Left ventricle myocardium inferior (tissue), 1 donor: ENCODE results near the gene PRKCB. TPM values are rescaled to one million over a fixed set of nuclear protein-coding genes. Genes with fewer than 3 reads are reported as not detected.

Experiments used
- DNase-seq: peaks from one replicate; pipeline ENCODE4 v3.0.0-alpha.2; 2020
- H3K27ac ChIP-seq: fragments of 200-600 bp; replicated peaks from 2 replicates; pipeline ENCODE4 v1.8.0; 2021
- H3K27me3 ChIP-seq: fragments of 200-600 bp; 2 replicates; pipeline ENCODE4 v1.8.0; 2021; ENCODE audit warnings: low read depth
- H3K36me3 ChIP-seq: fragments of 200-600 bp; 2 replicates; pipeline ENCODE4 v1.8.0; 2021
- H3K4me1 ChIP-seq: fragments of 200-600 bp; 2 replicates; pipeline ENCODE4 v1.8.0; 2021
- H3K4me3 ChIP-seq: fragments of 200-600 bp; 2 replicates; pipeline ENCODE4 v1.8.0; 2021; ENCODE audit warnings: mild to moderate bottlenecking, moderate library complexity
- H3K9me3 ChIP-seq: fragments of 200-600 bp; replicated peaks from 2 replicates; pipeline ENCODE4 v1.8.0; 2021
- intact Hi-C: fragments of 100-400 bp; cut with micrococcal nuclease; formaldehyde crosslinking; loops from one replicate; pipeline ENCODE4 v1.11.0; 2022
- total RNA-seq: library from RNA; stranded (reverse); fragmentation: NEBNext Ultra II Directional; extraction: Animal tissue kit (Norgen Biotek cat#: 25700); gene quantifications from one replicate; pipeline ENCODE4 v1.2.1, GENCODE V29; 2021
- TF ChIP-seq, protein P1 (sequence below): fragments of 200-600 bp; IDR thresholded peaks from 2 replicates; pipeline ENCODE4 v1.8.0; 2021; ENCODE audit warnings: antibody characterized with exemption, mild to moderate bottlenecking, borderline replicate concordance
- donor health status: DM: no; HTN: yes; CAD: no; lungs with severe emphysema.

Gene PRKCB
- total RNA-seq, 1 donor from 2014 or later: 1.6 TPM

- H3K27ac ChIP-seq: no peak overlapping the region
- no peaks in the 10 kb centered on the region for H3K9me3 ChIP-seq
- H3K4me1 ChIP-seq: no peaks in the 10 kb centered on the region
- no peak for DNase-seq
- peaks cover 29% of the 10 kb centered on the region for H3K27me3 ChIP-seq
- TF ChIP-seq, protein P1, sequence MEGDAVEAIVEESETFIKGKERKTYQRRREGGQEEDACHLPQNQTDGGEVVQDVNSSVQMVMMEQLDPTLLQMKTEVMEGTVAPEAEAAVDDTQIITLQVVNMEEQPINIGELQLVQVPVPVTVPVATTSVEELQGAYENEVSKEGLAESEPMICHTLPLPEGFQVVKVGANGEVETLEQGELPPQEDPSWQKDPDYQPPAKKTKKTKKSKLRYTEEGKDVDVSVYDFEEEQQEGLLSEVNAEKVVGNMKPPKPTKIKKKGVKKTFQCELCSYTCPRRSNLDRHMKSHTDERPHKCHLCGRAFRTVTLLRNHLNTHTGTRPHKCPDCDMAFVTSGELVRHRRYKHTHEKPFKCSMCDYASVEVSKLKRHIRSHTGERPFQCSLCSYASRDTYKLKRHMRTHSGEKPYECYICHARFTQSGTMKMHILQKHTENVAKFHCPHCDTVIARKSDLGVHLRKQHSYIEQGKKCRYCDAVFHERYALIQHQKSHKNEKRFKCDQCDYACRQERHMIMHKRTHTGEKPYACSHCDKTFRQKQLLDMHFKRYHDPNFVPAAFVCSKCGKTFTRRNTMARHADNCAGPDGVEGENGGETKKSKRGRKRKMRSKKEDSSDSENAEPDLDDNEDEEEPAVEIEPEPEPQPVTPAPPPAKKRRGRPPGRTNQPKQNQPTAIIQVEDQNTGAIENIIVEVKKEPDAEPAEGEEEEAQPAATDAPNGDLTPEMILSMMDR: no peak
- no peaks in the 10 kb centered on the region for H3K36me3 ChIP-seq
- no peak overlapping the region for H3K4me3 ChIP-seq
- intact Hi-C loops: loop anchor here (10.0 kb wide), 1 partner anchor 180 kb away; the partner anchor contains the start of gene CACNG3
Observed at GRCh38 chr16:24074574-24074973, 238.8 kb downstream of the PRKCB start.

DNA sequence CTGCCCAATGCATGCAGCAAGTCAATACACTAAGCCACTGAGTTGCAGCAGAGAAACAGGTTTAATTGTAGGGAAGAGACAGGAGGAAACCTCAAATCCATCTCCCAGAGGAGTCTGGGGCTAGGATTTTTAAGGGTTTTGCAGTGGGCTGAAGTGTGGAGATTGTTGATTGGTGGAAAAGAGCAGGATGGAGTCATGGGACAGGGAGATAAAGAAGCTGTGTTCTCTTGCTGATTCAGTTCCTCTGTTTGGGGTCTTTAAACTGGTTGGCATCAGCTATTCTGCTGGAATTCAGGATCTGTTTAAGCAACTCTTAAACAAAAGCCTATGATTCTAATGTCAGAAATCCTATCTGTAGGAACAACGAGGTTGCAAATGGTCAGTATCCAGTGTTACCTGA lies 239.5 kb downstream of the PRKCB start:
- intact Hi-C loops: loop anchor here (10.0 kb wide), 1 partner anchor 179 kb away; the partner anchor contains the start of gene CACNG3
- no peak overlapping the region for H3K27ac ChIP-seq
- H3K36me3 ChIP-seq: no peaks in the 10 kb centered on the region
- H3K4me3 ChIP-seq: no peak overlapping the region
- H3K9me3 ChIP-seq: no peaks in the 10 kb centered on the region
- DNase-seq: no peak
- TF ChIP-seq, protein P1: no peak
- H3K4me1 ChIP-seq: no peaks in the 10 kb centered on the region
- peaks cover 34% of the 10 kb centered on the region for H3K27me3 ChIP-seq

DNA sequence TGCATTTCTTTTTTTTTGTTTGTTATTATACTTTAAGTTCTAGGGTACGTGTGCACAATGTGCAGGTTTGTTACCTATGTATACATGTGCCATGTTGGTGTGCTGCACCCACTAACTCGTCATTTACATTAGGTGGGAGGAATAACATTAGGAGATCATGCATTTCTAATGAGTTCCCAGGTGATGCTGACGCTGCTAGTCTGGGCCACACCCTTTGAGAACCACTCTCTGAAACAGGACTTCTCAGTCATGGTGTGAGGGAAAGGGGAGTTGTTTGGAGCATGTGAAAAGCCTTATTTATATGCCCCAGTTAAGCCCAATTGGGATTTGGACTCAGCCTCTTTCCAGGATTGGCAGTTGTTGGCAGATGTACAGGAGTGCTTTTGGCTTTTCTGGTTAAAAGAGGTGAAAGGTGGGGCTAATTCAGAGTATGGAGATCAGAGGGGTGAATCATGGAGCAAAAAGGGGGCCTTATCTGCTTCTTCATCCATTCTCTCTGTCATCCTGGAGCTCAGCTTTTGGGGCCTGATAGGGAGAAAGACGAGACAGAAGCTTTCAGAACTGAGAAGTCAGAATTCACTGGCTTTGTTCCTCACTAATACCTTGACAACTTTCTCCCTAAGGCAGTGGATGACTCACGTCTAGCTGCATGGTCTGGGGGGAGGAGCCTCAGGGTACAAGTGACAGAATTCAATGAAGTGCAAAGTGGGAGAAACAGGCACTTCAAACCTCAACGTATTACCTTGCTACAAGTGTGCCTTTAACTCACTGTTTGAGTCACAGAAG lies 240.3 kb downstream of the PRKCB start:
- TF ChIP-seq, protein P1: no peak
- H3K9me3 ChIP-seq: no peaks in the 10 kb centered on the region
- H3K27ac ChIP-seq: no peak overlapping the region
- intact Hi-C loops: loop anchor here (10.0 kb wide), 1 partner anchor 179 kb away; the partner anchor contains the start of gene CACNG3
- no peaks in the 10 kb centered on the region for H3K4me1 ChIP-seq
- DNase-seq: no peak
- no peaks in the 10 kb centered on the region for H3K36me3 ChIP-seq
- no peak overlapping the region for H3K4me3 ChIP-seq
- H3K27me3 ChIP-seq: peaks cover 35% of the 10 kb centered on the region

GRCh38 chr16:24077292-24077691 lies 241.5 kb downstream of the PRKCB start:
- Histone ChIP-seq H3K36me3 (no peaks in the 10 kb centered on the region), H3K4me1 (no peaks in the 10 kb centered on the region), H3K9me3 (no peaks in the 10 kb centered on the region), H3K27me3 (peaks cover 35% of the 10 kb centered on the region), H3K4me3 (no peak overlapping the region), H3K27ac (no peak overlapping the region)
- intact Hi-C loops: loop anchor here (10.0 kb wide), 1 partner anchor 178 kb away; the partner anchor contains the start of gene CACNG3
- no peak for DNase-seq
- TF ChIP-seq, protein P1: no peak

GRCh38 chr16:24077966-24078365 lies 242.2 kb downstream of the PRKCB start:
- Histone ChIP-seq H3K9me3 (no peaks in the 10 kb centered on the region), H3K4me3 (no peak overlapping the region), H3K27ac (no peak overlapping the region), H3K36me3 (no peaks in the 10 kb centered on the region), H3K27me3 (peaks cover 35% of the 10 kb centered on the region), H3K4me1 (no peaks in the 10 kb centered on the region)
- no peak for DNase-seq
- TF ChIP-seq, protein P1: no peak
- intact Hi-C loops: loop anchor here (10.0 kb wide), 1 partner anchor 177 kb away; the partner anchor contains the start of gene CACNG3
